Upper lobe of left lung (tissue), 4 donors: ENCODE measurements around the gene VPS26C.

Experiments
- CTCF ChIP-seq, 6 experiments: fragments of 450-650 bp in 4 of 6; fragments of 200-600 bp in 2 of 6; sonication (generic) in 2 of 6; IDR thresholded peaks; one replicate each; pipeline ENCODE4 v1.5.1; 2016 to 2019; ENCODE audit warnings: antibody characterized with exemption in 6 of 6
- POLR2AphosphoS5 ChIP-seq, 2 donors: sonication (generic); formaldehyde crosslinking; IDR thresholded peaks; one replicate each; pipeline ENCODE4 v1.5.1; 2017; ENCODE audit warnings: antibody characterized with exemption in 2 of 2

DNA sequence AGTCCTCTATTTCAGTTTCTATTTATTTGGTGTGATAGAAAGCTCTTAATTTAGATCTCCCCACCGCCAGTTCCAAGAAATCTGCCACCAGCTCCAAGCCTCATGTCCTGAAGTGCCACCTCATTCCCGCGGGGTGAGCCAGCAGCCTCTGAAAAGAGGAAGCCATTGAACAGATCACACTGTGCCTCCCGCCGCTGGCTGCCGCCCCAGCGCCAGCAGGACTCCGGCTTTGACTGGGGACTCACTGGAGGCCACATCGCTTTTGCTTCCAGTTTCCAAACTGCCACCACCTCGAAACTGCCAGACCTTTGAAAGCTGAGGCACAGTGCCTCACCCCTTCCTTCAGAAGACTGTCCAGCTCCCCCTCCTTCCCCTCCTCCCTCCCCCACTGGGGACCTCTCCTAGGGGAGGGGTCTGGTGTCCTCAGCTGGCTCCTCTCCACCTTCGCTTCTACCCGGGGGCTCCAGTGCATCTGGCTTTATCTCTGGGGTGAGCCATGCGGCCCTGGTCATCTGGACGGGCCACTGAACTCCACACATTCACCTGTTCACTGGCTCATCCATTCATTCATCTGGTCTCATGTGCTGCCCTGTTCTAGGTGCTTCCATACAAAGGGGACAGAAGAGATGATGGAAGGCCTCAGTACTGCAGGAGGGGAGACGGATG is 58.9 kb downstream of the VPS26C start:
- TF ChIP-seq CTCF (IDR thresholded peaks at IDR 0.05) (no peak), POLR2AphosphoS5 (IDR thresholded peaks at IDR 0.05) (no peak)
